GM23338 (cell line): ENCODE data around the gene PKP3. TPM values are rescaled to one million over a fixed set of nuclear protein-coding genes. Genes with fewer than 3 reads are reported as not detected.

Source experiments
- ATAC-seq: fragments of 200-7000 bp; cut with Tn5 transposase; 3 replicates; pipeline ENCODE4 v1.9.1; 2020
- DNase-seq: peaks from one replicate; pipeline ENCODE4 v3.0.0-alpha.2; 2015; ENCODE audit warnings: low spot score
- H2AFZ ChIP-seq: fragments of 200-600 bp; sonication (generic); 2 replicates; pipeline ENCODE4 v1.8.0; 2016; ENCODE audit warnings: antibody characterized with exemption, mild to moderate bottlenecking, moderate library complexity
- H3F3A ChIP-seq: fragments of 200-600 bp; sonication (generic); replicated peaks from 2 replicates; pipeline ENCODE4 v1.8.0; 2017; ENCODE audit warnings: antibody characterized with exemption, mixed run types, low read depth
- H3K27ac ChIP-seq: fragments of 200-600 bp; sonication (generic); 2 replicates; pipeline ENCODE4 v1.6.1; 2016; ENCODE audit warnings: low read depth
- H3K27me3 ChIP-seq: fragments of 200-600 bp; sonication (generic); 2 replicates; pipeline ENCODE4 v1.8.0; 2016; ENCODE audit warnings: mild to moderate bottlenecking, mixed run types, moderate library complexity; ENCODE audit not compliant: insufficient read depth
- H3K36me3 ChIP-seq: fragments of 200-600 bp; sonication (generic); 2 replicates; pipeline ENCODE4 v1.8.0; 2016; ENCODE audit warnings: mild to moderate bottlenecking; ENCODE audit not compliant: insufficient read depth
- H3K4me1 ChIP-seq: fragments of 200-600 bp; sonication (generic); 2 replicates; pipeline ENCODE4 v1.8.0; 2016; ENCODE audit warnings: mild to moderate bottlenecking, moderate library complexity; ENCODE audit not compliant: insufficient read depth
- H3K4me2 ChIP-seq: fragments of 200-600 bp; sonication (generic); 2 replicates; pipeline ENCODE4 v1.7.1; 2017; ENCODE audit warnings: mixed run types
- H3K4me3 ChIP-seq: fragments of 200-600 bp; sonication (generic); 2 replicates; pipeline ENCODE4 v1.6.1; 2016; ENCODE audit warnings: mixed run types
- H3K79me2 ChIP-seq: fragments of 200-600 bp; sonication (generic); replicated peaks from 2 replicates; pipeline ENCODE4 v1.8.0; 2017; ENCODE audit warnings: mild to moderate bottlenecking; ENCODE audit not compliant: insufficient read depth
- H3K9me2 ChIP-seq: fragments of 200-600 bp; sonication (generic); 2 replicates; pipeline ENCODE4 v1.8.0; 2017; ENCODE audit not compliant: insufficient read depth
- H4K20me1 ChIP-seq: fragments of 200-600 bp; sonication (generic); replicated peaks from 2 replicates; pipeline ENCODE4 v1.8.0; 2017; ENCODE audit warnings: mild to moderate bottlenecking; ENCODE audit not compliant: insufficient read depth
- H3K27ac Mint-ChIP-seq: 2 replicates; pipeline ENCODE4 v1.8.0; 2020; ENCODE audit warnings: inconsistent platforms, mild to moderate bottlenecking, moderate library complexity, mixed read lengths
- H3K27me3 Mint-ChIP-seq: 3 replicates; pipeline ENCODE4 v1.8.0; 2022; ENCODE audit warnings: low read depth, mild to moderate bottlenecking, moderate library complexity, mixed read lengths, inconsistent platforms; ENCODE audit not compliant: insufficient read depth, poor library complexity
- H3K36me3 Mint-ChIP-seq: 3 replicates; pipeline ENCODE4 v1.8.0; 2021; ENCODE audit warnings: low read depth, mild to moderate bottlenecking, inconsistent platforms, moderate library complexity, mixed read lengths
- H3K4me1 Mint-ChIP-seq: 3 replicates; pipeline ENCODE4 v1.8.0; 2020; ENCODE audit warnings: mild to moderate bottlenecking, inconsistent platforms, mixed read lengths
- H3K4me3 Mint-ChIP-seq: 3 replicates; pipeline ENCODE4 v1.8.0; 2021; ENCODE audit warnings: moderate library complexity, mild to moderate bottlenecking, inconsistent platforms, mixed read lengths
- H3K9me3 Mint-ChIP-seq: 3 replicates; pipeline ENCODE4 v1.8.0; 2020; ENCODE audit warnings: moderate library complexity, mild to moderate bottlenecking, inconsistent platforms, mixed read lengths
- EZH2 ChIP-seq: fragments of 200-600 bp; sonication (generic); IDR thresholded peaks from one replicate; pipeline ENCODE4 v1.8.0; 2017; ENCODE audit warnings: antibody characterized with exemption, mild to moderate bottlenecking, low read depth; ENCODE audit not compliant: unreplicated experiment
- ZNF114 ChIP-seq: fragments of 250-450 bp; sonication (Bioruptor Pico); IDR thresholded peaks from 2 replicates; pipeline ENCODE4 v1.5.0; 2020; ENCODE audit warnings: mild to moderate bottlenecking, moderate library complexity
- polyA plus RNA-seq: library from polyadenylated mRNA; unstranded; fragments of >200 nt; fragmentation: Nextera tagmentation; extraction: Ambion mirVana; gene quantifications from 2 replicates; pipeline ENCODE4 v1.2.1, GENCODE V29; 2016
- small RNA-seq: library from RNA; depleted of rRNA; stranded (forward); fragments of <200 nt; gene quantifications from one replicate; pipeline ENCODE3, GENCODE V24; 2014; ENCODE audit warnings: low replicate concordance
- total RNA-seq: library from RNA; depleted of rRNA; stranded (reverse); fragments of >200 nt; shearing (Covaris generic); gene quantifications from 2 replicates; pipeline ENCODE4 v1.2.3, GENCODE V29; 2014; rRNA removed
- TF ChIP-seq, protein P1 (sequence below): IDR thresholded peaks from one replicate; pipeline ENCODE4 v1.6.1; 2018; ENCODE audit warnings: antibody characterized with exemption; ENCODE audit not compliant: unreplicated experiment

The PKP3 gene
- total and polyA plus RNA-seq, 2 experiments from 2014 or later: 7.2 to 23.0 TPM

DNA sequence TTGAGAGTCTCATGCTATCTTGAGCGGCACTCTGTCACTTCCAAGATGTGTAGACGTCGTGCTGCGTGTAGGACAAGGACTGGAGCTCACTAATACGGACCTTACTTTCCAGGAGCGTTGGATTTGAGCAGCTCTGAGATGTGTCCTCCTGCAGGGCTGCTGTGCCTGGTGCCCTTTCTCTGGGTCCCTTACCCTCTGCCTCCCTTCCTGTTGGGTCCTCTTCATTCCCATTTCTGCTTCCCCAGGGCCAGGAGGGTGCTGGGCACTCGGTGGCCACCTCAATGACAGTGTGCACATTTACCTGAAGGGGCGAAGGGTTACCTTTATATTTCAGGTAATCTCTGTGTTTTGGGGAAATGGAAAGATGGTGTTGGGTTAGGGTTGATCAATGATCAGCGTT, 60.0 kb downstream of the PKP3 start:
- H3K9me3 Mint-ChIP-seq: no peaks in the 10 kb centered on the region; the same call in 2 of the 3 replicates
- peaks cover 37% of the 10 kb centered on the region for H3K36me3 Mint-ChIP-seq
- H3K4me3 Mint-ChIP-seq: no peak overlapping the region; the same call in 2 of the 3 replicates
- H2AFZ ChIP-seq: no peak overlapping the region
- H3K79me2 ChIP-seq: peaks cover 85% of the 10 kb centered on the region
- no peak for TF ChIP-seq ZNF114 (CRISPR knock-in tag)
- TF ChIP-seq EZH2: no peak
- TF ChIP-seq, protein P1, sequence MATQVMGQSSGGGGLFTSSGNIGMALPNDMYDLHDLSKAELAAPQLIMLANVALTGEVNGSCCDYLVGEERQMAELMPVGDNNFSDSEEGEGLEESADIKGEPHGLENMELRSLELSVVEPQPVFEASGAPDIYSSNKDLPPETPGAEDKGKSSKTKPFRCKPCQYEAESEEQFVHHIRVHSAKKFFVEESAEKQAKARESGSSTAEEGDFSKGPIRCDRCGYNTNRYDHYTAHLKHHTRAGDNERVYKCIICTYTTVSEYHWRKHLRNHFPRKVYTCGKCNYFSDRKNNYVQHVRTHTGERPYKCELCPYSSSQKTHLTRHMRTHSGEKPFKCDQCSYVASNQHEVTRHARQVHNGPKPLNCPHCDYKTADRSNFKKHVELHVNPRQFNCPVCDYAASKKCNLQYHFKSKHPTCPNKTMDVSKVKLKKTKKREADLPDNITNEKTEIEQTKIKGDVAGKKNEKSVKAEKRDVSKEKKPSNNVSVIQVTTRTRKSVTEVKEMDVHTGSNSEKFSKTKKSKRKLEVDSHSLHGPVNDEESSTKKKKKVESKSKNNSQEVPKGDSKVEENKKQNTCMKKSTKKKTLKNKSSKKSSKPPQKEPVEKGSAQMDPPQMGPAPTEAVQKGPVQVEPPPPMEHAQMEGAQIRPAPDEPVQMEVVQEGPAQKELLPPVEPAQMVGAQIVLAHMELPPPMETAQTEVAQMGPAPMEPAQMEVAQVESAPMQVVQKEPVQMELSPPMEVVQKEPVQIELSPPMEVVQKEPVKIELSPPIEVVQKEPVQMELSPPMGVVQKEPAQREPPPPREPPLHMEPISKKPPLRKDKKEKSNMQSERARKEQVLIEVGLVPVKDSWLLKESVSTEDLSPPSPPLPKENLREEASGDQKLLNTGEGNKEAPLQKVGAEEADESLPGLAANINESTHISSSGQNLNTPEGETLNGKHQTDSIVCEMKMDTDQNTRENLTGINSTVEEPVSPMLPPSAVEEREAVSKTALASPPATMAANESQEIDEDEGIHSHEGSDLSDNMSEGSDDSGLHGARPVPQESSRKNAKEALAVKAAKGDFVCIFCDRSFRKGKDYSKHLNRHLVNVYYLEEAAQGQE: no peak
- peaks cover 13% of the 10 kb centered on the region for H3K27me3 Mint-ChIP-seq
- ATAC-seq: no peak
- H4K20me1 ChIP-seq: peaks cover 33% of the 10 kb centered on the region
- no peaks in the 10 kb centered on the region for H3K27me3 ChIP-seq
- no peak overlapping the region for H3K4me2 ChIP-seq
- H3K4me1 ChIP-seq: peaks cover 28% of the 10 kb centered on the region
- peaks cover 39% of the 10 kb centered on the region for H3K4me1 Mint-ChIP-seq
- peaks cover 16% of the 10 kb centered on the region for H3F3A ChIP-seq
- no peak overlapping the region for H3K4me3 ChIP-seq
- no peak overlapping the region for H3K27ac Mint-ChIP-seq
- no peaks in the 10 kb centered on the region for H3K9me2 ChIP-seq
- DNase-seq: no peak
- H3K36me3 ChIP-seq: no peaks in the 10 kb centered on the region; the same call in 1 of the 2 replicates
- H3K27ac ChIP-seq: no peak overlapping the region

Small RNAs within 50 kb of the gene (small RNA-seq; reads per million reads assigned to genes)
- not detected for gene RN7SL838P

Other genes starting within 250 kb of the PKP3 start
- gene SCGB1C1, start 201.1 kb upstream of the PKP3 start, total RNA-seq: not detected in 2 replicates
- gene SCGB1C1, start 201.1 kb upstream of the PKP3 start, polyA plus RNA-seq: not detected in 2 replicates
- gene BET1L, start 186.8 kb upstream of the PKP3 start, total RNA-seq: 19.5 and 20.5 TPM in 2 replicates
- 15.2 and 22.8 TPM in 2 replicates for gene BET1L, start 186.8 kb upstream of the PKP3 start, polyA plus RNA-seq
- gene RIC8A, start 186.5 kb upstream of the PKP3 start, total RNA-seq: 65.5 and 81.3 TPM in 2 replicates
- 23.6 and 27.3 TPM in 2 replicates for gene RIC8A, start 186.5 kb upstream of the PKP3 start, polyA plus RNA-seq
- gene SIRT3, start 157.9 kb upstream of the PKP3 start, total RNA-seq: 5.2 and 7.0 TPM in 2 replicates
- 8.9 and 11.4 TPM in 2 replicates for gene SIRT3, start 157.9 kb upstream of the PKP3 start, polyA plus RNA-seq
- gene PSMD13, start 157.2 kb upstream of the PKP3 start, total RNA-seq: 99.9 and 111 TPM in 2 replicates
- gene PSMD13, start 157.2 kb upstream of the PKP3 start, polyA plus RNA-seq: 114 and 116 TPM in 2 replicates
- 0.73 TPM in 1 of 2 replicates, not detected in the other for gene NLRP6, start 115.8 kb upstream of the PKP3 start, total RNA-seq
- gene NLRP6, start 115.8 kb upstream of the PKP3 start, polyA plus RNA-seq: 0.15 TPM in 1 of 2 replicates, not detected in the other
- 45.4 and 55.8 TPM in 2 replicates for gene PGGHG, start 105.1 kb upstream of the PKP3 start, total RNA-seq
- gene PGGHG, start 105.1 kb upstream of the PKP3 start, polyA plus RNA-seq: 18.1 and 24.9 TPM in 2 replicates
- gene IFITM5, start 94.7 kb upstream of the PKP3 start, total RNA-seq: not detected in 2 replicates
- gene IFITM5, start 94.7 kb upstream of the PKP3 start, polyA plus RNA-seq: 0.42 TPM in 1 of 2 replicates, not detected in the other
- gene IFITM2, start 86.4 kb upstream of the PKP3 start, total RNA-seq: 57.3 and 91.2 TPM in 2 replicates
- 857 and 906 TPM in 2 replicates for gene IFITM2, start 86.4 kb upstream of the PKP3 start, polyA plus RNA-seq
- gene IFITM1, start 80.2 kb upstream of the PKP3 start, total RNA-seq: 396 and 409 TPM in 2 replicates
- gene IFITM1, start 80.2 kb upstream of the PKP3 start, polyA plus RNA-seq: 1,180 and 1,194 TPM in 2 replicates
- gene IFITM3, start 73.3 kb upstream of the PKP3 start, total RNA-seq: 72.4 and 82.3 TPM in 2 replicates
- 829 and 840 TPM in 2 replicates for gene IFITM3, start 73.3 kb upstream of the PKP3 start, polyA plus RNA-seq
- gene B4GALNT4, start 24.7 kb upstream of the PKP3 start, total RNA-seq: 55.2 and 92.6 TPM in 2 replicates
- 49.9 and 53.5 TPM in 2 replicates for gene B4GALNT4, start 24.7 kb upstream of the PKP3 start, polyA plus RNA-seq
- gene SIGIRR, start 20.8 kb downstream of the PKP3 start, total RNA-seq: 59.1 and 63.0 TPM in 2 replicates
- gene SIGIRR, start 20.8 kb downstream of the PKP3 start, polyA plus RNA-seq: 72.2 and 96.2 TPM in 2 replicates
- 6.5 and 10.2 TPM in 2 replicates for gene ANO9, start 47.8 kb downstream of the PKP3 start, total RNA-seq
- 7.5 and 9.0 TPM in 2 replicates for gene ANO9, start 47.8 kb downstream of the PKP3 start, polyA plus RNA-seq
- 46.6 and 145 TPM in 2 replicates for gene PTDSS2, start 56.1 kb downstream of the PKP3 start, total RNA-seq
- 22.7 and 23.8 TPM in 2 replicates for gene PTDSS2, start 56.1 kb downstream of the PKP3 start, polyA plus RNA-seq
- gene RNH1, start 113.0 kb downstream of the PKP3 start, total RNA-seq: 50.4 and 56.3 TPM in 2 replicates
- 32.3 and 33.3 TPM in 2 replicates for gene RNH1, start 113.0 kb downstream of the PKP3 start, polyA plus RNA-seq
- gene HRAS, start 141.4 kb downstream of the PKP3 start, total RNA-seq: 28.7 and 37.9 TPM in 2 replicates
- 46.3 and 48.7 TPM in 2 replicates for gene HRAS, start 141.4 kb downstream of the PKP3 start, polyA plus RNA-seq
- gene LRRC56, start 143.3 kb downstream of the PKP3 start, total RNA-seq: 0.54 and 0.87 TPM in 2 replicates
- gene LRRC56, start 143.3 kb downstream of the PKP3 start, polyA plus RNA-seq: 0.52 and 0.73 TPM in 2 replicates
- gene LMNTD2, start 166.5 kb downstream of the PKP3 start, total RNA-seq: 1.3 and 1.8 TPM in 2 replicates
- gene LMNTD2, start 166.5 kb downstream of the PKP3 start, polyA plus RNA-seq: 1.9 and 2.1 TPM in 2 replicates
- gene RASSF7, start 166.8 kb downstream of the PKP3 start, total RNA-seq: 59.1 and 64.8 TPM in 2 replicates
- gene RASSF7, start 166.8 kb downstream of the PKP3 start, polyA plus RNA-seq: 37.6 and 39.6 TPM in 2 replicates
- 33.9 and 45.9 TPM in 2 replicates for gene PHRF1, start 182.3 kb downstream of the PKP3 start, total RNA-seq
- 11.0 and 11.6 TPM in 2 replicates for gene PHRF1, start 182.3 kb downstream of the PKP3 start, polyA plus RNA-seq
- 13.8 and 17.3 TPM in 2 replicates for gene IRF7, start 221.7 kb downstream of the PKP3 start, total RNA-seq
- gene IRF7, start 221.7 kb downstream of the PKP3 start, polyA plus RNA-seq: 11.4 and 12.3 TPM in 2 replicates
- not detected in 2 replicates for gene CDHR5, start 230.7 kb downstream of the PKP3 start, total RNA-seq
- not detected in 2 replicates for gene CDHR5, start 230.7 kb downstream of the PKP3 start, polyA plus RNA-seq
- not detected in 2 replicates for gene SCT, start 233.0 kb downstream of the PKP3 start, total RNA-seq
- gene SCT, start 233.0 kb downstream of the PKP3 start, polyA plus RNA-seq: 2.6 and 3.8 TPM in 2 replicates
- 0.27 and 1.0 TPM in 2 replicates for gene DRD4, start 243.1 kb downstream of the PKP3 start, total RNA-seq
- 1.3 and 1.8 TPM in 2 replicates for gene DRD4, start 243.1 kb downstream of the PKP3 start, polyA plus RNA-seq